Measurements from ENCODE around the gene ZNF557. TPM values are rescaled to one million over a fixed set of nuclear protein-coding genes. Genes with fewer than 3 reads are reported as not detected.
"Not testable (repeated sequence)": the region's sequence is repeated elsewhere in the genome, so short reads cannot be mapped to it uniquely, and the experiment has no call there.

The ZNF557 gene
- 14.0 and 16.2 TPM in 2 replicates for total RNA-seq

DNA sequence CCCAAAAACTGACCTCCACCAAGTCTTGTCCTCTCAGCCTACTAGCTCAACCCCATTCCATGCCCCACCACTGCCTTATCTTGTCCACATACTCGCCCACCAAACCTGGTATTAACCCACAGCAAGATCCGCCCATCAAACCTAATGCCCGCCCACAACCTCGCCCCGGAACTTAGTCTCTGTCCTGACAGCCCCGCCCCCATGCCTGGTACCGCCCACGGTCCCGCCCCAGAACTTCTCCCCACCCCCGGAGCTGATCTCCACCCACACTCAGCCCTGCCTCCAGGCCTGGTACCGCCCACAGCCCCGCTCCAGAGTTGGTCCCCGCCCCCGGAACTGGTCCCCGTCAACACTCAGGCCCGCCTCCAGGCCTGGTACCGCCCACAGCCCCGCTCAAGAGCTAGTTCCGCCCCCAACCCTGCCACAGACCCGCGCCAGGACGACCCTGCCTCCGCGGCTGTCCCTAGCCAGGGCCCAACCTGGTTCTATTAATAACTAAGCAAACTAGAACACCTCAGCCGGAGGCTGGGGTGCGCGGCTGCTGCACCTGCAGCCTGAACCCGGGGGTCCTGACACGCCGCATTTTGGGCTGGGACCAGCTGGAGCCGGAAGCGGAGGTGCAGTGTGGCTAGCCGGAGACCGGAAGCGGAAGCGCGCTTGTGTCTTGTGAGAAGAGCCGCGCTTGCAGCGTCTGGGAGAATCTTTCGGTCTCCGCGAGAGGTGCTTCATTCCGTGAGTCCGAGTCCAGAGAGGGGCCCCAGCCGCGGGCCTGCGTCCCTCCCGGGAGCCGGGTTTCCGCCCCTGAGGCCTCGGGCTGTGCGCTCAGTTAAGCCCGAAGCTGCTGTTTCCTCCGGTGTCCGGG is at the start of gene ZNF557:
TSS of gene ZNF557 (plus strand) at position 662 of the 862 bp plus-strand sequence. CDS start 5,372 bp downstream, outside the sequence.
- DNase-seq (ENCODE audit: low read depth in 2 of 2): peak; percentile 93 to 98

DNA sequence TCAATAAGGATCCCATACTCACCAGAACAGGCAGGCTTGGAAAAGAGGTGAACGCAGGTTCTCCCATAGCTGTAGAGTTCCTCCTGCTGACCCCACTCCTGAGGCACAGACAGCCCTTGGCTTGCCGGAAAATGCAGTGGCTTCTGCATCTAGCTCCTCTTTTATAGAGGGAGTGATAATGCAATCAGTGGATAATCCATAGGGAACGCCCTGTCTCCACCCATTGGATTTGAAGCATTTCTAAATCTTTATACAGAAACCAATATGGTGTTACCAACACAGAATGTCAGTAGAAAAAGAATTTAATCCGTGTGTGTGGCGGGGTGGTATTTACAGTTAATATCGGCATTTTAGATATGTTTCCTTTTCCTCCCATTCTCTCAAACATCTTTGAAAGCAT is 48.2 kb upstream of the ZNF557 start, which contains the start of gene MBD3L2B:
TSS of gene MBD3L2B (minus strand) at position 101 of the 400 bp plus-strand sequence. CDS start at position 67, 34 bp downstream.
- DNase-seq (ENCODE audit: low read depth in 2 of 2): not testable (repeated sequence)

DNA sequence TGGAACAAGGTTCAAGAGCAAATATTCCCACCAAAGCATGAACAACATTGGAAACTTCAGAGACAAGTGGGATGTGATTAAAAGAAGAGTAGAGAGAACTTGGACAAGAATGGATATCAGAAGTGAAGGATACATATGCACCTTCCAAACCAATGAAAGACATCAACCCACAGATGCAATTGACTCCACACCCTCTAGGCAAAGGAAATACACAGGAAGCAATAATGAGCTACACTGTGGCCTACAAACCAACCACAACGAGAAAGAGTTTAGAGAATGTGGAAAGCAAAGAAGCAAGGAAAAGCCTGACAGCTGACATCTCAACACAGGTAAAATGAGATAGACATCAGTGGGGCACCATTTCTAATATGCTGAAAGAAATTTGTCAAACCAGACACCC is 40.7 kb upstream of the ZNF557 start:
- not testable (repeated sequence) for DNase-seq (ENCODE audit: low read depth in 2 of 2)

DNA sequence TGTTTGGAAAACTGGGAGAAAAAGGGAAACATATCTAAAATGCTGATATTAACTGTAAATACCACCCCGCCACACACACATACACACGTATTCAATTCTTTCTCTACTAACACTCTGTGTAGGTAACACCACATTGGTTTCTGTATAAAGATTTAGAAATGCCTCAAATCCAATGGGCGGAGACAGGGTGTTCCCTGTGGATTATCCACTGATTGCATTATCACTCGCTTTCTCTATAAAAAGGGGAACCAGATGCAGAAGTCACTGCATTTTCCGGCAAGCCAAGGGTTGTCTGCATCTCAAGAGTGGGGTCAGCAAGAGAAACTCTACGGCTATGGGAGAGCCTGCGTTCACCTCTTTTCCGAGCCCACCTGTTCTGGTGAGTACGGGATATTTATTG is 39.2 kb upstream of the ZNF557 start, which contains the start of gene MBD3L5:
TSS of gene MBD3L5 (plus strand) at position 301 of the 400 bp plus-strand sequence. CDS start at position 335, 34 bp downstream.
- not testable (repeated sequence) for DNase-seq (ENCODE audit: low read depth in 2 of 2)

DNA sequence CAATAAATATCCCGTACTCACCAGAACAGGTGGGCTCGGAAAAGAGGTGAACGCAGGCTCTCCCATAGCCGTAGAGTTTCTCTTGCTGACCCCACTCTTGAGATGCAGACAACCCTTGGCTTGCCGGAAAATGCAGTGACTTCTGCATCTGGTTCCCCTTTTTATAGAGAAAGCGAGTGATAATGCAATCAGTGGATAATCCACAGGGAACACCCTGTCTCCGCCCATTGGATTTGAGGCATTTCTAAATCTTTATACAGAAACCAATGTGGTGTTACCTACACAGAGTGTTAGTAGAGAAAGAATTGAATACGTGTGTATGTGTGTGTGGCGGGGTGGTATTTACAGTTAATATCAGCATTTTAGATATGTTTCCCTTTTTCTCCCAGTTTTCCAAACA is 29.4 kb upstream of the ZNF557 start, which contains the start of gene MBD3L4:
TSS of gene MBD3L4 (minus strand) at position 101 of the 400 bp plus-strand sequence. CDS start at position 66, 35 bp downstream.
- not testable (repeated sequence) for DNase-seq (ENCODE audit: low read depth in 2 of 2)

DNA sequence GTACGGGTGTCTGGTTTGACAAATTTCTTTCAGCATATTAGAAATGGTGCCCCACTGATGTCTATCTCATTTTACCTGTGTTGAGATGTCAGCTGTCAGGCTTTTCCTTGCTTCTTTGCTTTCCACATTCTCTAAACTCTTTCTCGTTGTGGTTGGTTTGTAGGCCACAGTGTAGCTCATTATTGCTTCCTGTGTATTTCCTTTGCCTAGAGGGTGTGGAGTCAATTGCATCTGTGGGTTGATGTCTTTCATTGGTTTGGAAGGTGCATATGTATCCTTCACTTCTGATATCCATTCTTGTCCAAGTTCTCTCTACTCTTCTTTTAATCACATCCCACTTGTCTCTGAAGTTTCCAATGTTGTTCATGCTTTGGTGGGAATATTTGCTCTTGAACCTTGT is 27.9 kb upstream of the ZNF557 start:
- DNase-seq (ENCODE audit: low read depth in 2 of 2): not testable (repeated sequence)

DNA sequence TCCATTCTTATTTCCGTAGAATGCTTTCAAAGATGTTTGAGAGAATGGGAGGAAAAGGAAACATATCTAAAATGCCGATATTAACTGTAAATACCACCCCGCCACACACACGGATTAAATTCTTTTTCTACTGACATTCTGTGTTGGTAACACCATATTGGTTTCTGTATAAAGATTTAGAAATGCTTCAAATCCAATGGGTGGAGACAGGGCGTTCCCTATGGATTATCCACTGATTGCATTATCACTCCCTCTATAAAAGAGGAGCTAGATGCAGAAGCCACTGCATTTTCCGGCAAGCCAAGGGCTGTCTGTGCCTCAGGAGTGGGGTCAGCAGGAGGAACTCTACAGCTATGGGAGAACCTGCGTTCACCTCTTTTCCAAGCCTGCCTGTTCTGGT is 20.5 kb upstream of the ZNF557 start, which contains the start of gene MBD3L2:
TSS of gene MBD3L2 (plus strand) at position 301 of the 400 bp plus-strand sequence. CDS start at position 354, 53 bp downstream.
- not testable (repeated sequence) for DNase-seq (ENCODE audit: low read depth in 2 of 2)

DNA sequence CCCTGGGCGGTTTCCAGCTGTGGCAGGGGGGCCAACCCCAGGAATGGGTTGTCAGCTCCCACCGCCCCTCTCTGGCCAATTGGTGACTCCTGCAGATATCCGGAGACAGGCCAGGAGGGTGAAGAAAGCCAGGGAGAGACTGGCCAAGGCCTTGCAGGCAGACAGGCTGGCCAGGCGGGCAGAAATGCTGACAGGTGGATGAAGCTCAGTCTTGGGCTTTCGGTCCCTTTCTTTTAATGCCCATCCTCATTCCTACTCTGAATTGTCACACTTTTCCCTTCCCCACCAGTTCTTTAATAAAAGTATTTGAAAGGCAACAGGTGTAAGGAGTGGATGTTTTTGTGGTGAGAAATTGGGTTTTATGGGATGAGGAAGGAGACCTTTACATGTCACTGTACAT is 18.1 kb upstream of the ZNF557 start:
- not testable (repeated sequence) for DNase-seq (ENCODE audit: low read depth in 2 of 2)

DNA sequence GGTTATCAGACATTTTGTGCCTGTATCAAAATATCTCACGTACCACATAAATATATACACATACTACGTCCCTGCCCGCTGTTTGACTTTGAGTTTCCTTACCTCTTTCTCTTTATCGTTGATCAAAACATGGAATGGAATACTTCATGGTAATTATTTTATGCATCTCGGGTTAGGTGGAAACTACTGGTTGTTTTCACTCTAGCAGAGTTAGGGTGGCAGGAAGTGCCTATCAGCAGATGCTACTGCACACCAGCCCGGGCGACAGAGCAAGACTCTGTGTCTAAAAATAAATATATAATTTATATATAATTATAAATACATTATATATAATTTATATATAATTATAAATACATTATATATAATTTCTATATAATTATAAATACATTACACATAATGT is 16.6 kb upstream of the ZNF557 start:
- DNase-seq (ENCODE audit: low read depth in 2 of 2): not testable (repeated sequence)

DNA sequence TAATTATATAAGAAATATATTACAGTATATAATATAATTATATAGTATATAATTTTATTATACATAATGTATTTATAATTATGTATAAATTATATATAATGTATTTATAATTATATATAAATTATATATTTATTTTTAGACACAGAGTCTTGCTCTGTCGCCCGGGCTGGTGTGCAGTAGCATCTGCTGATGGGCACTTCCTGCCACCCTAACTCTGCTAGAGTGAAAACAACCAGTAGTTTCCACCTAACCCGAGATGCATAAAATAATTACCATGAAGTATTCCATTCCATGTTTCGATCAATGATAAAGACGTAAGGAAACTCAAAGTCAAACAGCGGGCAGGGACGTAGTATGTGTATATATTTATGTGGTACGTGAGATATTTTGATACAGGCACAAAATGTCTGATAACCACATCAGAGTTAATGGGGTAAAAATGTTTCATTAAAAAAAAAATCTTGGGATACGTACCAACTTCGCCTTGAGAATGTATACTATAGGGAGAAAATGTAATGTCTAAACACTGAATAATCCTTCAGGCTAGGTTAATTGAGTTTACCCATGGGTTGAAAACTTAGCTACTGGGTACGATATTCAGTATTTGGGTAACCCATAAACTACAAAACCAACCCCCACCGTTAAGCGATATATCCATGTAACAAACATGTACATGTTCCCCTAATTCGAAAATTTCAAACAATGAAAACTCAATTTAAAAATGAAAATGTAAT is 14.7 kb upstream of the ZNF557 start:
- DNase-seq (ENCODE audit: low read depth in 2 of 2): not testable (repeated sequence)

DNA sequence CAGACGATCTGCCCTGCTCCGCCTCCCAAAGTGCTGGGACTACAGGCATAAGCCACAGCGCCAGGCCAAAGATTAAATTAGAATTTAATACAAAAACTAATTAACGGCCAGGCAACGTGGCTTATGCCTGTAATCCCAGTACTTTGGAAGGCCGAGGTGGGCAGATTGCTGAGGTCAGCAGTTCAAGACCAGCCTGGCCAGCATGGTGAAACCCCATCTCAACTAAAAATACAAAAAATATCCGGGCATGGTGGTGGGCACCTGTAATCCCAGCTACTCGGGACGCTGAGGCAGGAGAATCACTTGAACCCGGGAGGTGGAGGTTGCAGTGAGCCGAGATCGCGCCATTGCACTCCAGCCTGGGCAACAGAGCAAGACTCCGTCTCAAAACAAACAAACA is 13.8 kb upstream of the ZNF557 start:
- DNase-seq (ENCODE audit: low read depth in 2 of 2): not testable (repeated sequence)

DNA sequence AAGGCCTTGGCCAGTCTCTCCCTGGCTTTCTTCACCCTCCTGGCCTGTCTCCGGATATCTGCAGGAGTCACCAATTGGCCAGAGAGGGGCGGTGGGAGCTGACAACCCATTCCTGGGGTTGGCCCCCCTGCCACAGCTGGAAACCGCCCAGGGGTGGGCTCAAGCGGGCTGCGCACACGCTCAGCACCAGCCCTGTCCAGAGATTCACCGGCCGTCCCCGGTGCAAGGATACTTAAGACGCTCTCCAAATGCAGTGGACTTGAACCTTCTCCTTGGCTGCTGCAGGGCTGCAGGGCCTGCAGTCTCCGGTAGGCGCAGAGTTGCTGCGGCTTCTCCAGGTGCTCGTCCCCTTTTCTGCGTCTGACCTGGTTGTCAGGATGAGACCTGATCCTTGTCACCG is 13.1 kb upstream of the ZNF557 start:
- DNase-seq (ENCODE audit: low read depth in 2 of 2): not testable (repeated sequence)

DNA sequence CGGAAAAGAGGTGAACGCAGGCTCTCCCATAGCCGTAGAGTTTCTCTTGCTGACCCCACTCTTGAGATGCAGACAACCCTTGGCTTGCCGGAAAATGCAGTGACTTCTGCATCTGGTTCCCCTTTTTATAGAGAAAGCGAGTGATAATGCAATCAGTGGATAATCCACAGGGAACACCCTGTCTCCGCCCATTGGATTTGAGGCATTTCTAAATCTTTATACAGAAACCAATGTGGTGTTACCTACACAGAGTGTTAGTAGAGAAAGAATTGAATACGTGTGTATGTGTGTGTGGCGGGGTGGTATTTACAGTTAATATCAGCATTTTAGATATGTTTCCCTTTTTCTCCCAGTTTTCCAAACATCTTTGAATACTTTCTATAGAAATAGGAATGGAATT is 10.9 kb upstream of the ZNF557 start, which contains the start of gene MBD3L3:
TSS of gene MBD3L3 (minus strand) at position 101 of the 400 bp plus-strand sequence. CDS start at position 30, 71 bp downstream.
- DNase-seq (ENCODE audit: low read depth in 2 of 2): not testable (repeated sequence)

DNA sequence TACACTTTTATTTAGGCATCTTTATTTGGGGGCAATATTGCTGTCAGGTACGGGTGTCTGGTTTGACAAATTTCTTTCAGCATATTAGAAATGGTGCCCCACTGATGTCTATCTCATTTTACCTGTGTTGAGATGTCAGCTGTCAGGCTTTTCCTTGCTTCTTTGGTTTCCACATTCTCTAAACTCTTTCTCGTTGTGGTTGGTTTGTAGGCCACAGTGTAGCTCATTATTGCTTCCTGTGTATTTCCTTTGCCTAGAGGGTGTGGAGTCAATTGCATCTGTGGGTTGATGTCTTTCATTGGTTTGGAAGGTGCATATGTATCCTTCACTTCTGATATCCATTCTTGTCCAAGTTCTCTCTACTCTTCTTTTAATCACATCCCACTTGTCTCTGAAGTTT is 9.5 kb upstream of the ZNF557 start:
- DNase-seq (ENCODE audit: low read depth in 2 of 2): not testable (repeated sequence)

DNA sequence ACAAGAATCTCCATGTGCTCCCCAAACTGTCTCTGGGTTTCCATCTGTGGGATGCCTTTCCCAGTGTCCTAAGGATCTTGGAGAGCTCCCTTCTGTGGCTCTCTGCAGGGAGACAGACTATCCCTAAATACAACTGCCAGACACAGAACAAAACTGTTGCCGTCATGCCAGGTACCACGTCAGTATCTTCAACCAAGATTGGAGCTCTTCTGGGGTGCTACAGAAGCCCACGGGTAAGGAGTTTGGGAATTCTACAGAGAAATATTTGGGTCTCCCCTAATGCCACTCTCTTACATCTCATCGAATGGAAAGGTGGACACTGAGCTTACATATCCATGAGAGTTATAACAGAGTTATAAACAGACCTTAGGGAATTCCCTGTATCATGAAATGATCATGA is 6.2 kb upstream of the ZNF557 start:
- DNase-seq (ENCODE audit: low read depth in 2 of 2): no peak

DNA sequence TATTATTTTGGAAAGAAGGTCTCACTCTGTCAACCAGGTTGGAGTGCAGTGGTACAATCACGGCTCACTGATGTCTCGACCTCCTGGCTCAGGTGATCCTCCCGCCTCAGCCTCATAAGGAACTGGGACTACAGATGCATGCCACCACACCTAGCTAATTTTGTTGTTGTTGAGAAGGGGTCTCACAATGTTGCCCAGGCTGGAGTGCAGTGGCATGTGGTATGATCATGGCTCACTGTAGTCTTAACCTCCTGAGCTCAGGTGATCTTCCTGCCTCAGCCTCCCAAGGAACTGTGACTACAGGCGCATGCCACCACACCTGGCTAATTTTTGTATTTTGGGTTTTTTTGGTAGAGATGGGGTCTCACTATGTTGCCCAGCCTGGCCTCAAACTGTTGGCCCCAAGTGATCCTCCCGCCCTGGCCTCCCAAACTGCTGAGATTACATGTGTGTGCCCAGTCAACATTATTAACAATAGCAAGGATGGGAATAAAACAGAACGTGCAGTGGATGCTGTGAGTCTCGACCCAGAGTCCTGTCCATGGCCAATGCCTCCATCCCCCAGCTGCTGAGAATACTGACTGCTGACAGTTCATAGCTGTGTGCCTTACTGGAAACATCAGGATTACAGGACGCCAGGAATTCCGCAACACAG is 5.6 kb upstream of the ZNF557 start:
- DNase-seq (ENCODE audit: low read depth in 2 of 2): no peak

DNA sequence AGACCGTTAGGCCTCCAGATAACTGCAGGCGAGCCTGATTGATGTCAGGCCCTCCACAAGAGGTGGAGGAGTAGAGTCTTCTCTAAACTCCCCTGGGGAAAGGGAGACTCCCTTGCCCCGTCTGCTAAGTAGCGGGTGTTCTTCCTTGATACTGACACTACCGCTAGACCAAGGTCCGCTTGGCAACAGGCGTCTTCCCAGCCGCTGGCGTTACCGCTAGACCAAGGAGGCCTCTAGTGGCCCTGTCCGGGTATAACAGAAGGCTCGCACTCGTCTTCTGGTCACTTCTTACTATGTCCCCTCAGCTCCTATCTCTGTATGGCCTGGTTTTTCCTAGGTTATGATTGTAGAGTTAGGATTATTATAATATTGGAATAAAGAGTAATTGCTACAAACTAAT is 2.4 kb upstream of the ZNF557 start:
- DNase-seq (ENCODE audit: low read depth in 2 of 2): peak in 1 of 2 donors; percentile 33

DNA sequence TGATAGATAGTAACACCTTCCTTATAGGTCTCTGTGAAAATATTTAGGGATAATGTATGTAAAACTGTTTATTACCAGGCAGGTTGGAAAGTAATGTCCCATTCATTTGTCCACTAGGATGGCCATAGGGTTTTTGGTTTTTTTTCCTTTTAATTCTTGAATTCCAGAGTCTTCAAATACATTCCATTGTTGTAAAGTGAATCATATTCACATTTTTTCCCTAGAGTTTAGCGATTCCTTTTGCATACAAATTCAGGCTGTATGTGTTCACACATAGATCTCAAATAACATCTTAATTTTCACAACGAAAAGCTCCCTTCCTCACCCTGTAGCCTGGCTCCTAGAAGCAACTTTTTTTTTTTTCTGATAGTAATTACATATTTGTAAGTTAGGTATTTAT is 1.8 kb upstream of the ZNF557 start:
- no peak for DNase-seq (ENCODE audit: low read depth in 2 of 2)

DNA sequence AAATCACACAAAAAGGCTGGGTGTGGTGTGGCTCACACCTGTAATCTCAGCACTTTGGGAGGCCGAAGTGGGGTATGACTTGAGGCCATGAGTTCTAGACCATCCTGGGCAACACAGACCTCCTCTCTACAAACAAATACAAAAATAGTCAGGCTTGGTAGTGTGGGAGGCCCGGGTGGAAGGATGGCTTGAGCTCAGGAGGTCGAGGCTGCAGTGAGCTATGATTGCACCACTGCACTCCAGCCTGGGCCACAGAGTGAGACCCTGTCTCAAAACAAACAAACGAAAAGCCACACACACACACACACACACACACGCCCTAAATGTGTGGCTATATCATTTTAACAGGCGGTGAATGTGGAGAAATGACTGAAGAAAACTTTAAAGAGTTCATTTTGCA is 904 bp upstream of the ZNF557 start:
- DNase-seq (ENCODE audit: low read depth in 2 of 2): no peak

DNA sequence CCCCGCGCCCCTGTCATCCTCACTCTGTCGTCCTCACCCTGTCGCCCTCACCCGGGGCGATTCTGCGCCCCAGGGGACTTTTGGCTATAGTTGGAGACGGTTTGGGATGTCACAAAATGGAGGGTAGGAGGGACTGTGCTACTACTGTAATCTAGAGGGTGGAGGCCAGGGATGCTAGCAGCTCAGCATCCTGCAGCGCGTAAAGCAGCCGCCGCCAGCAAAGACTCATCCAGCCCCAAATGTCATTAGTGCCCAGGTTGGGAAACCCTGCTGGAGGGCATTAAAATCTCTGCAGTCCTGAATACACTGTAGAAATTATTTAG is 362 bp downstream of the ZNF557 start:
- peak; percentile 7 to 18 for DNase-seq (ENCODE audit: low read depth in 2 of 2)

DNA sequence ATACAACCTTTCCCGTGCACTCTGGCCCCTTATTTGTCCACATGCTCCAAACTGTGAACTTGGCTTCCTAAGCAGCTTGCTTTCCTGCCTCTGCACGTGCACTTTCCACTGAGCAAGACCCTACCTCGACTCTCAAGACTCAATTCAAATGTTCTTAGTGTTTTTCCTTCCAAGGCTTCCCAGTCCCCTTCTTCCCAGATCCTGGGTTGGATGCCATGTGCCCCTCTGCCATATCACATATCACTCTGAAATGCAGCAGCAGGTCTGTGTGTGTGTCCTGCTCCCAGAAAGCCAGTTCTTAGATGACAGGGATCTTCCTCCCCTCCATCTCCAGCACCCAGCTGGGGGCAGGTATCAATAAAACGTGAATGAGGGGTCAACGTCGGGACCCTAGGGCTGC is 3.0 kb downstream of the ZNF557 start:
- no peak for DNase-seq (ENCODE audit: low read depth in 2 of 2)
